GM18508 (cell line): ENCODE results near the gene SMPX.

Experiments
- ATAC-seq: cut with Tn5 transposase; IDR thresholded peaks from one replicate; pipeline ENCODE4 v1.9.1; 2021; ENCODE audit warnings: moderate number of reproducible peaks; ENCODE audit not compliant: insufficient read depth, unreplicated experiment

Gene SMPX

DNA sequence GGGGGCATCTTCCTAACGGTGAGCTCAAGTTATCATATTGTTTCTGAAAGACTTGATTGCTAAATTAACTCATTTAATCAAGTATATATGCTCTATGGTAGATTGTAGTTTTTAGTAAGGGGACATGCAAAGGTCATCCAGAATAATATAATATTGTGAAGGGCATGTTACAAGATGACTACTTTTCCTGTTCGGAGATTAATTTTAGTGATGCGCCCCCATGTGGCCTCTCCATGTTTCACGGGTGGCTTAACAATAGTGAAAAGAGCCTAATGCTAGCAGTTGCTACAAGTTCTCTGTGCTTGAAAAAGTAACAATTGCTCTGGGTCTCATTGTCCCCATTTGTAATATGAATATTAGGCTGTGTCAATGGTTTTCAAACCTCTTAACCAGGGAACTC, 12.2 kb downstream of the SMPX start:
- no peak for ATAC-seq

DNA sequence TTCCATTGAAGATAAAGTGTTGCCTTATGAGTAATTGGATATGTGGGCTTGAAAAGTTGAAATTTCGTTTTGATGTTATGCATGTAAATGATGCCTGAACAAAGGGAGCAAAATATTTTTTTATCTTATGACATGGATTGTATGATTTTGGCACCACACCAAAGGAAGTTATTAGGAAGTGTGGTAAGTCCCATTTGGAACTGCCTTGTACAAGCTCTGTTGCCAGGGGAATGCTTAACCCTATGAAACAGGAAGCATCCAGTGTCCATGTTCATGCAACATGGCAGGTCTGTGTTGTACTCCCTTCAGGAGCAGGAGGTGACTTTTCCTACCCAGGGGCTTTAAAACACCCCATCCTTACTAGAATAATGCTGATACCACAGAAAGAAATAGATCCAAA, 13.2 kb downstream of the SMPX start:
- no peak for ATAC-seq

- ATAC-seq: no peak
Observed at GRCh38 chrX:21744060-21744459, 13.9 kb downstream of the SMPX start.

DNA sequence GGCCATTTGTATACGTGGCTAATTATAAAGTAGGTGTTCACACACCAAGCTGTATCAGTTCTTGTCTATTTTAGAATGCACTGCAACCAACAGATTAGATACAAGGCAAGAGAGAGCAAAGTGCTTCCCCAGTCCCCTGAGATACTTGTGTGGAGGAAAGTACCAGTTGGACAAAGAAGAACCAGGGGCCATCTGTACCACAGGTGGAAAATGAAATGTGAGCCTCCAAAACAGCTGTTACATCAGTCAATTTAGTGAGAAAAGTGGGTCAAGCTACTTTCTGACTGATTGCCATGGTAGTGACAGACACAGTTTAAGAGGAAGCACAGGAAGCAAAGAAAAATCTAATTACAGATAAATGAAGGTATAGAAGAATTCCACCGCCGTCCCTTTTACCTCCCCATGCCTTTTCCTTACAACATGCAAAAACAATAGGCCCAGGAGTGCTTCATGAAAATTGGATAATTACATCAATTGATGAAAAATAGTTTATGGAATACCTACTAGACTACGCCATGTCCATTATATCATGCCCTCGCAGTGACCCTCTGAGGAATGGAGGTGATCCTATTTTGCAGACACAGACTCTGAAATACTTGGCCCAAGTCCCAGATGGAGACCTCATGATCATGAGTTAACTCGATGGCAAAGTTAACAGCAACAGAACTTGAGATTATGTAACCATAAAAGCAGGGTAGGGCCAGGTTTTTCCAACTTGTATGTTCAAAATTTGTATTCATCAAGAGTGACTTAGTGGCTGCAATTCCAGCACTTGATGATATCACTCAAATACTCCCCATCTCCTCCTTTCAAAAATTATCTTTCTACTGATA, 15.8 kb downstream of the SMPX start:
- no peak for ATAC-seq

GRCh38 chrX:21741364-21741763, 16.6 kb downstream of the SMPX start:
- no peak for ATAC-seq

- no peak for ATAC-seq
Observed at GRCh38 chrX:21740329-21741274, 17.3 kb downstream of the SMPX start.

DNA sequence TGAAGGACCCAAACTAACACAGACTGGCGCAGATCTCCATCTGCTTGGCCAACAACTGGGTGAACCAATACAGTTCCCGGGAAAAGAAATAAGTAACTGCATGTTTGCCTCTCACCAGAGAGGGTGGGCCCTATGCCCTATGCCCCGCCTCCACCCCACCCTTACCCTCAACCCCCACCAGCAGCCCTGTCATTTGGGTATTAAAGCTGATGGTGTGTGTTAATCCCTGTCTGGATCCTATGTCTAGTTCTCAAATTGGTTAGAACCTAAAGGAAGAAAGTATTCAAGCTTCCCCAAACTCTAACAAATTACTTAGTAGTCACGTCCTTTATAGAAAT, 19.0 kb downstream of the SMPX start:
- ATAC-seq: no peak

- ATAC-seq: no peak
Observed at GRCh38 chrX:21738210-21738949, 19.5 kb downstream of the SMPX start.

DNA sequence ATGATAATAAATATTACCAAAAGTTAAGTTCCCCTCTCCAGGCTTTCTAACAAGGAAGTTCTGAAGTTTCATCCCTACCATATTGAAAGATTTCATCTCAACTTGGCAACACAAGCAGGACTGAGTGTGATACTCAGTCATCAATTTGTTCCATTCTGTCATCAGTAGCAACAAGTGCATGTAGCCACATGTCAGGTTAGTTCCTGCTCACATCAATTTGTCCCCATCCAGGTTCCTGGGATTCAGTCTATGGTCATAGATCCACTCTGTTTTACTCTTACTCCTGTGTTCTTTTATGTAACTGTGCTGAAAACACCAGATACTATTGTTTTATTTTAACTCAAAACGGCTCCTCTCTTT, 22.2 kb downstream of the SMPX start:
- ATAC-seq: no peak

GRCh38 chrX:21735038-21735767, 22.7 kb downstream of the SMPX start:
- ATAC-seq: no peak

DNA sequence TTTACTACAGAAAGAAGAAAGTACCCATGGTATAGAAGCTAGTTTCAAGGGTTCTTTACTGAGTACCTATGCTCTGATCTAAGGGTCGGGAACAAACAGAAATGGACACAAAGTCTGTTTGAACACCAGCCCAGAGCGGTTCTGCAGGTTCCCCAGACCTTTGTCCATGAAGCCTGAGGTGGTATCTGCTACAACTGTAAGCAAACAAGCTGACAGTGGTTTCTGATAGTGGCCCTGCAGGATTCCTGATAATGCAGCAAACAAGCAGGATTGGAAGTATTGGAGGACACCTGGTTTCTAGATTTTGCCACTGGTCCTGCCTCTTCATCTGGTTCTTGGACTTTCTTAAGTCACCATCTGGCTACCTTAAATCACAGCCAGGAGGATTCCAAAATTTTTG, 23.7 kb downstream of the SMPX start:
- ATAC-seq: no peak

- ATAC-seq: no peak
Observed at GRCh38 chrX:21733705-21734104, 24.2 kb downstream of the SMPX start.

DNA sequence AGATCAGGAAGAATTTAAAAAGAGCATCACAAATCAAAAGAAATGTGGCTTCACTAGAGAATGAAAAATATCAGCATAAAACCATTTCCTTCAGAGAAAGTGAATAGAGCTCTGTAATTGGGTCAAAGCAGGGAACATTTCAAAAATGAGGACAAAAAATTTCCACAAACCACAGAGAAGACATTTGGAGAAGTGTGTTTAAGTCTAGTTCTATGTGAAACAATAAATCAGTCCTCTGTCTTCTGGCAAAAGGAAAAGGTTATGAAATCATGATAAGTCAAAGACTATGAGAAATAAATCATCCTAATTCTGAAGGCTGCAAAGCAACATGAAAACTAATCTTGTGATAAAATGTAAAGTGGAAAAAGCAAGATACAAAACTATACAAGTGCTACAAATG, 27.9 kb downstream of the SMPX start:
- ATAC-seq: no peak

GRCh38 chrX:21728276-21728968, 29.5 kb downstream of the SMPX start:
- ATAC-seq: no peak

GRCh38 chrX:21725916-21726315, 32.0 kb downstream of the SMPX start:
- no peak for ATAC-seq

DNA sequence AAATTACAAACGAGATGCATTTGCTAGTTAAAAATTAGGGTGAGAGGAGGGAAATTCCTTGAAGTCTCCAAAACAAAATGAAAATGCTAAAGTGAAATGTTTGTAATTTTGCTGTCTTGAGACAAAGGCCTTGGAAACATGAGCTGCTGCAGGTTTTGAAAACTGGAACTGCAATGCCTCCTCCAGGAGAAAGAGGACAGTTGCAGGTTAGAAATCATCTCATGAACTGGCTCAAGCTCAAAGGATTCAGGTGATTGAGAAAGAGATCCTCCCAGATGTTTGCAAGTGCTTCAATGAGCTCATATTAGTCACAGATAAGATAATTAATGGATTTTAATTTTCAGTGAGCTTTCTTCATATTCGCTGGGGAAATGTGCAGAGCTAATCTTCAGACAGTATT, 32.4 kb downstream of the SMPX start:
- no peak for ATAC-seq

DNA sequence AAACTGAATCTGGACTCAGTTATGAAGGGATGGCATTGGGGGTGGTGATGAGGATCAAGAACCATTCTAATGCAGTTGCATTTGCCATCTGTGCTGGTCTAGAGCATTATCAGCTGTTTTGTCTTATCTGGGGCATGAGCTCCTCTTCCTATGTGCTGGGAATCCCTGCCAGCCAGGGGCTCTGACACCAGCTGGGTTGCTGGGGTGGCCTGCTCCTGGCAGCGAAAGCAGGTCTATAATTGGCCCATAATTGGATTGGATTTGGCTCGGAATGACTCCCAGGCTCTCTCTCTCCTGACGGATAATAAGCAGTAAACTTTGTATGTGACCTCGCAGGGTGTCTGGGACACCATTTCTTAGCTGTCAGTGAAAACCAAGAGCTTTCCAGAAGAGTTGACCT, 34.1 kb downstream of the SMPX start:
- no peak for ATAC-seq

DNA sequence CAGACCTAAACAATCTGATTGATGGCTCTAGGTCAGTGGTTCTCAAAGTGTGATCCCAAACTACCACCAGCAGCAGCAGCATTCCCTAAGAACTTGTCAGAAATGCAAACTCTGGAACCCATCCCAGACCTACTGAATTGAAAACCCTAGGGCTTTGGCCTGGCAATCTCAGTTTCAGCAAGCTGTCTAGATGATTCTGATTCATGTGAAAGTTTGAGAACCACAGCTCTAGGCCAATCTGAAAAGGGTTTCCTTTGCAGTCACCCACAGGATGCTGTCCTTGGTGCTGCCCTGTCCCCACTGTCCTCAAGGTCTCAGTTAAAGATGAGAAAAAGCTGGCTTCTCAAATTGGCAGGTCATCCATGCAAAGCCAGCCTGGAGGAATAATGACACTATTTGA, 34.8 kb downstream of the SMPX start:
- no peak for ATAC-seq

DNA sequence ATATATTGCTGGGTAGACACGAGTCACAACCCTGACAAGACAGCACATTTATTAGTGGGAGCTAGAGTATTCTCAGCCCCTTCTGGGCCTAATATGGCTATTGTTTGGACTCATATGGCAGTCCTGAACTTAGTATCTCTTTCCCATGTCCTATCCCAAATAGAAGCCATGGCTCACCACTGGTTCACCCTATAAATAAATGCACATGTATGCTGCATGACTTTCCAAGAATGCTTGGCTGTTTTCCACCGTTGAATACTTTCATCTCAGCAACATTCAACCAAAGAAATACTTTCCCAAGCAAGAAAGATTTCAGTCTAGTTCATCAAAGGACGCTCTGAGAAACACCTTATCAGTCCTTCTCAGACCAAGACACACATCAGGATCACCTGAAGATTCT, 36.7 kb downstream of the SMPX start:
- ATAC-seq: no peak

GRCh38 chrX:21718575-21718974, 39.3 kb downstream of the SMPX start:
- ATAC-seq: no peak
